Skin epidermis (tissue), 12 donors: Measurements from ENCODE around the gene LINC00237.

Experiments used
- H3K27ac ChIP-seq, 21 experiments: fragments of 200-600 bp; sonication (generic) in 11 of 21; one replicate each; pipeline ENCODE4 v1.5.0; 2020; ENCODE audit warnings: mild to moderate bottlenecking in 3 of 21, inconsistent platforms in 2 of 21, moderate library complexity in 2 of 21
- H3K4me3 ChIP-seq, 7 experiments: fragments of 200-600 bp; sonication (generic) in 2 of 7; one replicate each; pipeline ENCODE4 v1.5.0; 2020; ENCODE audit warnings: inconsistent platforms in 2 of 7, mild to moderate bottlenecking in 2 of 7, moderate library complexity in 1 of 7

The LINC00237 gene

GRCh38 chr20:21106171-21107017 lies at the start of gene LINC00237:
TSS of gene LINC00237 (minus strand) at chr20:21106358.
- H3K4me3 ChIP-seq = peak within 1 kb of the TSS in 3 of 7 experiments; percentile 4 to 34 (median 24)
- H3K27ac ChIP-seq = no peak within 1 kb of the TSS

GRCh38 chr20:21155268-21155667 lies 49.1 kb upstream of the LINC00237 start:
- Histone ChIP-seq H3K27ac (no peak overlapping the region), H3K4me3 (no peak overlapping the region)

- Histone ChIP-seq H3K27ac (no peak overlapping the region), H3K4me3 (no peak overlapping the region)
Measured at GRCh38 chr20:21154692-21155091, 48.5 kb upstream of the LINC00237 start.

- no peak overlapping the region for H3K27ac ChIP-seq
Measured at GRCh38 chr20:21151791-21152190, 45.6 kb upstream of the LINC00237 start.

GRCh38 chr20:21149344-21149743 lies 43.2 kb upstream of the LINC00237 start:
- H3K27ac ChIP-seq = no peak overlapping the region
- no peak overlapping the region for H3K4me3 ChIP-seq

More at GRCh38 chr20:21151791-21152190, 45.6 kb upstream of the LINC00237 start:
- H3K4me3 ChIP-seq = no peak overlapping the region

- Histone ChIP-seq H3K4me3 (no peak overlapping the region), H3K27ac (no peak overlapping the region)
Measured at GRCh38 chr20:21147593-21147992, 41.4 kb upstream of the LINC00237 start.

GRCh38 chr20:21146215-21146614 lies 40.1 kb upstream of the LINC00237 start:
- H3K4me3 ChIP-seq = no peak overlapping the region
- H3K27ac ChIP-seq = no peak overlapping the region

- Histone ChIP-seq H3K27ac (no peak overlapping the region), H3K4me3 (no peak overlapping the region)
Measured at GRCh38 chr20:21145424-21145823, 39.3 kb upstream of the LINC00237 start.

- Histone ChIP-seq H3K4me3 (no peak overlapping the region), H3K27ac (no peak overlapping the region)
Measured at GRCh38 chr20:21143194-21143890, 37.2 kb upstream of the LINC00237 start.

- Histone ChIP-seq H3K27ac (no peak overlapping the region), H3K4me3 (no peak overlapping the region)
Measured at GRCh38 chr20:21141825-21142224, 35.7 kb upstream of the LINC00237 start.

- Histone ChIP-seq H3K27ac (no peak overlapping the region), H3K4me3 (no peak overlapping the region)
Measured at GRCh38 chr20:21139881-21140566, 33.9 kb upstream of the LINC00237 start.

GRCh38 chr20:21137078-21137477 lies 30.9 kb upstream of the LINC00237 start:
- Histone ChIP-seq H3K27ac (no peak overlapping the region), H3K4me3 (no peak overlapping the region)

- Histone ChIP-seq H3K27ac (no peak overlapping the region), H3K4me3 (no peak overlapping the region)
Measured at GRCh38 chr20:21136015-21136732, 30.0 kb upstream of the LINC00237 start.

- no peak overlapping the region for H3K4me3 ChIP-seq
- H3K27ac ChIP-seq = no peak overlapping the region
Measured at GRCh38 chr20:21134883-21135493, 28.8 kb upstream of the LINC00237 start.

- H3K27ac ChIP-seq = no peak overlapping the region
- H3K4me3 ChIP-seq = no peak overlapping the region
Measured at GRCh38 chr20:21133917-21134622, 27.9 kb upstream of the LINC00237 start.

- H3K27ac ChIP-seq = no peak overlapping the region
- H3K4me3 ChIP-seq = no peak overlapping the region
Measured at GRCh38 chr20:21133404-21133803, 27.2 kb upstream of the LINC00237 start.

GRCh38 chr20:21129861-21130260 lies 23.7 kb upstream of the LINC00237 start:
- H3K4me3 ChIP-seq = no peak overlapping the region
- no peak overlapping the region for H3K27ac ChIP-seq

GRCh38 chr20:21127201-21127981 lies 21.2 kb upstream of the LINC00237 start:
- Histone ChIP-seq H3K27ac (peak overlapping the region in 1 of 21 experiments; percentile 90), H3K4me3 (no peak overlapping the region)
